ENCODE results near the gene CLDN22.
"Not testable (repeated sequence)": the region's sequence is repeated elsewhere in the genome, so short reads cannot be mapped to it uniquely, and the experiment has no call there.

Gene CLDN22

GRCh38 chr4:183324619-183325018, 4.5 kb upstream of the CLDN22 start:
- H3K4me1 ChIP-seq (ENCODE audit: control insufficient read depth in 1 of 2, insufficient read depth in 2 of 2, low read length in 2 of 2), result no peaks in the 10 kb centered on the region
- H3K9me3 ChIP-seq (ENCODE audit: control insufficient read depth in 1 of 2, low read length in 2 of 2), result peaks cover 0 to 6% of the 10 kb centered on the region in 2 donors
- no peaks in the 10 kb centered on the region for H3K27me3 ChIP-seq (ENCODE audit: control insufficient read depth in 1 of 2, insufficient read depth in 2 of 2, low read length in 2 of 2)
- H3K4me3 ChIP-seq (ENCODE audit: low read depth in 1 of 2, low read length in 2 of 2), result no peak overlapping the region
- H3K27ac ChIP-seq (ENCODE audit: low read depth, low read length), result no peak overlapping the region
- no peak overlapping the region for H3K9ac ChIP-seq (ENCODE audit: low read depth in 1 of 2, low read length in 2 of 2)
- no peaks in the 10 kb centered on the region for H3K36me3 ChIP-seq (ENCODE audit: control insufficient read depth in 1 of 2, insufficient read depth in 2 of 2, low read length in 2 of 2)

- not testable (repeated sequence) for H3K9ac ChIP-seq (ENCODE audit: low read depth in 1 of 2, low read length in 2 of 2); H3K36me3 ChIP-seq (ENCODE audit: control insufficient read depth in 1 of 2, insufficient read depth in 2 of 2, low read length in 2 of 2); H3K27ac ChIP-seq (ENCODE audit: low read depth, low read length); H3K4me3 ChIP-seq (ENCODE audit: low read depth in 1 of 2, low read length in 2 of 2); H3K4me1 ChIP-seq (ENCODE audit: control insufficient read depth in 1 of 2, insufficient read depth in 2 of 2, low read length in 2 of 2); H3K9me3 ChIP-seq (ENCODE audit: control insufficient read depth in 1 of 2, low read length in 2 of 2); H3K27me3 ChIP-seq (ENCODE audit: control insufficient read depth in 1 of 2, insufficient read depth in 2 of 2, low read length in 2 of 2)
Observed at GRCh38 chr4:183324056-183324455, 4.0 kb upstream of the CLDN22 start.

GRCh38 chr4:183323295-183323694, 3.2 kb upstream of the CLDN22 start:
- no peak overlapping the region for H3K27ac ChIP-seq (ENCODE audit: low read depth, low read length)
- H3K27me3 ChIP-seq (ENCODE audit: control insufficient read depth in 1 of 2, insufficient read depth in 2 of 2, low read length in 2 of 2), result no peaks in the 10 kb centered on the region
- H3K9me3 ChIP-seq (ENCODE audit: control insufficient read depth in 1 of 2, low read length in 2 of 2), result no peaks in the 10 kb centered on the region
- H3K4me1 ChIP-seq (ENCODE audit: control insufficient read depth in 1 of 2, insufficient read depth in 2 of 2, low read length in 2 of 2), result no peaks in the 10 kb centered on the region
- H3K9ac ChIP-seq (ENCODE audit: low read depth in 1 of 2, low read length in 2 of 2), result no peak overlapping the region
- no peak overlapping the region for H3K4me3 ChIP-seq (ENCODE audit: low read depth in 1 of 2, low read length in 2 of 2)
- no peaks in the 10 kb centered on the region for H3K36me3 ChIP-seq (ENCODE audit: control insufficient read depth in 1 of 2, insufficient read depth in 2 of 2, low read length in 2 of 2)

GRCh38 chr4:183322326-183322725, 2.2 kb upstream of the CLDN22 start, which contains the start of gene CLDN24:
Gene CLDN24, minus strand, starts transcription at chr4:183322426. Its CDS starts 0 bp downstream, at chr4:183322426.
- H3K27me3 ChIP-seq (ENCODE audit: control insufficient read depth in 1 of 2, insufficient read depth in 2 of 2, low read length in 2 of 2), result no peaks in the 10 kb centered on the region
- no peak within 1 kb of the TSS for H3K27ac ChIP-seq (ENCODE audit: low read depth, low read length)
- H3K4me3 ChIP-seq (ENCODE audit: low read depth in 1 of 2, low read length in 2 of 2), result no peak within 1 kb of the TSS
- no peaks in the 10 kb centered on the region for H3K36me3 ChIP-seq (ENCODE audit: control insufficient read depth in 1 of 2, insufficient read depth in 2 of 2, low read length in 2 of 2)
- no peak within 1 kb of the TSS for H3K9ac ChIP-seq (ENCODE audit: low read depth in 1 of 2, low read length in 2 of 2)
- no peaks in the 10 kb centered on the region for H3K4me1 ChIP-seq (ENCODE audit: control insufficient read depth in 1 of 2, insufficient read depth in 2 of 2, low read length in 2 of 2)
- no peaks in the 10 kb centered on the region for H3K9me3 ChIP-seq (ENCODE audit: control insufficient read depth in 1 of 2, low read length in 2 of 2)

- no peaks in the 10 kb centered on the region for H3K36me3 ChIP-seq (ENCODE audit: control insufficient read depth in 1 of 2, insufficient read depth in 2 of 2, low read length in 2 of 2)
- H3K9me3 ChIP-seq (ENCODE audit: control insufficient read depth in 1 of 2, low read length in 2 of 2), result no peaks in the 10 kb centered on the region
- no peak overlapping the region for H3K27ac ChIP-seq (ENCODE audit: low read depth, low read length)
- H3K27me3 ChIP-seq (ENCODE audit: control insufficient read depth in 1 of 2, insufficient read depth in 2 of 2, low read length in 2 of 2), result no peaks in the 10 kb centered on the region
- H3K4me3 ChIP-seq (ENCODE audit: low read depth in 1 of 2, low read length in 2 of 2), result no peak overlapping the region
- no peak overlapping the region for H3K9ac ChIP-seq (ENCODE audit: low read depth in 1 of 2, low read length in 2 of 2)
- H3K4me1 ChIP-seq (ENCODE audit: control insufficient read depth in 1 of 2, insufficient read depth in 2 of 2, low read length in 2 of 2), result no peaks in the 10 kb centered on the region
Observed at GRCh38 chr4:183321516-183321915, 1.4 kb upstream of the CLDN22 start.

GRCh38 chr4:183321079-183321478, 1.0 kb upstream of the CLDN22 start:
- no peak overlapping the region for H3K27ac ChIP-seq (ENCODE audit: low read depth, low read length)

GRCh38 chr4:183318656-183319055, 1.4 kb downstream of the CLDN22 start:
- H3K27me3 ChIP-seq (ENCODE audit: control insufficient read depth in 1 of 2, insufficient read depth in 2 of 2, low read length in 2 of 2), result no peaks in the 10 kb centered on the region
- no peaks in the 10 kb centered on the region for H3K36me3 ChIP-seq (ENCODE audit: control insufficient read depth in 1 of 2, insufficient read depth in 2 of 2, low read length in 2 of 2)
- no peaks in the 10 kb centered on the region for H3K9me3 ChIP-seq (ENCODE audit: control insufficient read depth in 1 of 2, low read length in 2 of 2)
- H3K27ac ChIP-seq (ENCODE audit: low read depth, low read length), result no peak overlapping the region
- H3K4me1 ChIP-seq (ENCODE audit: control insufficient read depth in 1 of 2, insufficient read depth in 2 of 2, low read length in 2 of 2), result no peaks in the 10 kb centered on the region
- H3K4me3 ChIP-seq (ENCODE audit: low read depth in 1 of 2, low read length in 2 of 2), result no peak overlapping the region
- H3K9ac ChIP-seq (ENCODE audit: low read depth in 1 of 2, low read length in 2 of 2), result no peak overlapping the region

More at GRCh38 chr4:183321079-183321478, 1.0 kb upstream of the CLDN22 start:
- Histone ChIP-seq H3K36me3 (ENCODE audit: control insufficient read depth in 1 of 2, insufficient read depth in 2 of 2, low read length in 2 of 2) (no peaks in the 10 kb centered on the region), H3K4me1 (ENCODE audit: control insufficient read depth in 1 of 2, insufficient read depth in 2 of 2, low read length in 2 of 2) (no peaks in the 10 kb centered on the region), H3K9ac (ENCODE audit: low read depth in 1 of 2, low read length in 2 of 2) (no peak overlapping the region), H3K9me3 (ENCODE audit: control insufficient read depth in 1 of 2, low read length in 2 of 2) (no peaks in the 10 kb centered on the region), H3K27me3 (ENCODE audit: control insufficient read depth in 1 of 2, insufficient read depth in 2 of 2, low read length in 2 of 2) (no peaks in the 10 kb centered on the region), H3K4me3 (ENCODE audit: low read depth in 1 of 2, low read length in 2 of 2) (no peak overlapping the region)

- no peaks in the 10 kb centered on the region for H3K36me3 ChIP-seq (ENCODE audit: control insufficient read depth in 1 of 2, insufficient read depth in 2 of 2, low read length in 2 of 2)
- no peaks in the 10 kb centered on the region for H3K4me1 ChIP-seq (ENCODE audit: control insufficient read depth in 1 of 2, insufficient read depth in 2 of 2, low read length in 2 of 2)
- no peak overlapping the region for H3K27ac ChIP-seq (ENCODE audit: low read depth, low read length)
- H3K4me3 ChIP-seq (ENCODE audit: low read depth in 1 of 2, low read length in 2 of 2), result no peak overlapping the region
- H3K9ac ChIP-seq (ENCODE audit: low read depth in 1 of 2, low read length in 2 of 2), result no peak overlapping the region
- H3K9me3 ChIP-seq (ENCODE audit: control insufficient read depth in 1 of 2, low read length in 2 of 2), result no peaks in the 10 kb centered on the region
- H3K27me3 ChIP-seq (ENCODE audit: control insufficient read depth in 1 of 2, insufficient read depth in 2 of 2, low read length in 2 of 2), result no peaks in the 10 kb centered on the region
Observed at GRCh38 chr4:183314806-183315205, 5.3 kb downstream of the CLDN22 start.

- H3K27me3 ChIP-seq (ENCODE audit: control insufficient read depth in 1 of 2, insufficient read depth in 2 of 2, low read length in 2 of 2), result no peaks in the 10 kb centered on the region
- no peak overlapping the region for H3K27ac ChIP-seq (ENCODE audit: low read depth, low read length)
- no peak overlapping the region for H3K4me3 ChIP-seq (ENCODE audit: low read depth in 1 of 2, low read length in 2 of 2)
- no peaks in the 10 kb centered on the region for H3K9me3 ChIP-seq (ENCODE audit: control insufficient read depth in 1 of 2, low read length in 2 of 2)
- H3K4me1 ChIP-seq (ENCODE audit: control insufficient read depth in 1 of 2, insufficient read depth in 2 of 2, low read length in 2 of 2), result no peaks in the 10 kb centered on the region
- H3K9ac ChIP-seq (ENCODE audit: low read depth in 1 of 2, low read length in 2 of 2), result no peak overlapping the region
- H3K36me3 ChIP-seq (ENCODE audit: control insufficient read depth in 1 of 2, insufficient read depth in 2 of 2, low read length in 2 of 2), result no peaks in the 10 kb centered on the region
Observed at GRCh38 chr4:183314336-183314735, 5.7 kb downstream of the CLDN22 start.

GRCh38 chr4:183312841-183313240, 7.2 kb downstream of the CLDN22 start:
- Histone ChIP-seq H3K4me1 (ENCODE audit: control insufficient read depth in 1 of 2, insufficient read depth in 2 of 2, low read length in 2 of 2) (no peaks in the 10 kb centered on the region), H3K4me3 (ENCODE audit: low read depth in 1 of 2, low read length in 2 of 2) (no peak overlapping the region), H3K27ac (ENCODE audit: low read depth, low read length) (no peak overlapping the region), H3K9me3 (ENCODE audit: control insufficient read depth in 1 of 2, low read length in 2 of 2) (no peaks in the 10 kb centered on the region), H3K36me3 (ENCODE audit: control insufficient read depth in 1 of 2, insufficient read depth in 2 of 2, low read length in 2 of 2) (no peaks in the 10 kb centered on the region), H3K9ac (ENCODE audit: low read depth in 1 of 2, low read length in 2 of 2) (no peak overlapping the region), H3K27me3 (ENCODE audit: control insufficient read depth in 1 of 2, insufficient read depth in 2 of 2, low read length in 2 of 2) (no peaks in the 10 kb centered on the region)

- Histone ChIP-seq H3K27ac (ENCODE audit: low read depth, low read length) (no peak overlapping the region), H3K4me3 (ENCODE audit: low read depth in 1 of 2, low read length in 2 of 2) (no peak overlapping the region), H3K36me3 (ENCODE audit: control insufficient read depth in 1 of 2, insufficient read depth in 2 of 2, low read length in 2 of 2) (no peaks in the 10 kb centered on the region), H3K4me1 (ENCODE audit: control insufficient read depth in 1 of 2, insufficient read depth in 2 of 2, low read length in 2 of 2) (no peaks in the 10 kb centered on the region), H3K9me3 (ENCODE audit: control insufficient read depth in 1 of 2, low read length in 2 of 2) (no peaks in the 10 kb centered on the region), H3K9ac (ENCODE audit: low read depth in 1 of 2, low read length in 2 of 2) (no peak overlapping the region), H3K27me3 (ENCODE audit: control insufficient read depth in 1 of 2, insufficient read depth in 2 of 2, low read length in 2 of 2) (no peaks in the 10 kb centered on the region)
Observed at GRCh38 chr4:183306811-183307210, 13.3 kb downstream of the CLDN22 start.
